AG09309 (cell line): ENCODE results near the gene LZIC.

Experiments used
- DNase-seq: peaks from one replicate; pipeline ENCODE4 v3.0.0-alpha.2; 2010; ENCODE audit warnings: low read depth
- H3K4me3 ChIP-seq: 2 replicates; pipeline ENCODE4 v1.5.1; 2011; ENCODE audit warnings: mild to moderate bottlenecking, low read depth, low read length, moderate library complexity; ENCODE audit not compliant: control insufficient read depth
- CTCF ChIP-seq: IDR thresholded peaks from 2 replicates; pipeline ENCODE4 v1.5.1; 2011; ENCODE audit warnings: mild to moderate bottlenecking, low read depth, low read length, inconsistent platforms; ENCODE audit not compliant: insufficient read depth, control insufficient read depth; ENCODE audit errors: missing control alignments

LZIC gene

GRCh38 chr1:9960706-9961562 lies 17.7 kb upstream of the LZIC start:
- no peak for DNase-seq
- no peak overlapping the region for H3K4me3 ChIP-seq
- no peak for TF ChIP-seq CTCF

- no peak for TF ChIP-seq CTCF
- no peak overlapping the region for H3K4me3 ChIP-seq
- DNase-seq, result no peak
These were observed 16.8 kb upstream of the LZIC start for GRCh38 chr1:9960011-9960410.

- no peak for DNase-seq
- no peak overlapping the region for H3K4me3 ChIP-seq
- TF ChIP-seq CTCF, result no peak
These were observed 14.5 kb upstream of the LZIC start for GRCh38 chr1:9957726-9958125.

GRCh38 chr1:9946315-9946714 lies 3.1 kb upstream of the LZIC start:
- no peak overlapping the region for H3K4me3 ChIP-seq
- TF ChIP-seq CTCF, result no peak
- no peak for DNase-seq

- peak overlapping the region; percentile 80 for H3K4me3 ChIP-seq
- TF ChIP-seq CTCF, result peak; percentile 58
- peak; percentile 21 for DNase-seq
These were observed 722 bp downstream of the LZIC start for GRCh38 chr1:9942399-9942938.

GRCh38 chr1:9929431-9930385 lies 13.5 kb downstream of the LZIC start:
- no peak overlapping the region for H3K4me3 ChIP-seq
- DNase-seq, result no peak
- no peak for TF ChIP-seq CTCF
